Frontal cortex (tissue), 4 donors: ENCODE data around the gene ZNF283. TPM values are rescaled to one million over a fixed set of nuclear protein-coding genes. Genes with fewer than 3 reads are reported as not detected.
"Not testable (repeated sequence)": the region's sequence is repeated elsewhere in the genome, so short reads cannot be mapped to it uniquely, and the experiment has no call there.

ENCODE experiments used
- DNase-seq, 2 donors: peaks; one replicate each; pipeline ENCODE4 v3.0.0; 2012; ENCODE audit warnings: low spot score in 2 of 2
- FAIRE-seq: peaks from 2 replicates; lab custom pipeline; 2012; peaks lifted over from hg19 to GRCh38; lab: Jason Lieb, UNC
- total RNA-seq: library from RNA; depleted of rRNA; stranded (reverse); fragments of >200 nt; gene quantifications from one replicate; pipeline ENCODE4 v1.2.3, GENCODE V29; 2014
- donor health status: control.
- donor health status: control.
- donor health status: control.

Gene ZNF283
- total RNA-seq, 1 donor from 2014 or later: 33.4 TPM

DNA sequence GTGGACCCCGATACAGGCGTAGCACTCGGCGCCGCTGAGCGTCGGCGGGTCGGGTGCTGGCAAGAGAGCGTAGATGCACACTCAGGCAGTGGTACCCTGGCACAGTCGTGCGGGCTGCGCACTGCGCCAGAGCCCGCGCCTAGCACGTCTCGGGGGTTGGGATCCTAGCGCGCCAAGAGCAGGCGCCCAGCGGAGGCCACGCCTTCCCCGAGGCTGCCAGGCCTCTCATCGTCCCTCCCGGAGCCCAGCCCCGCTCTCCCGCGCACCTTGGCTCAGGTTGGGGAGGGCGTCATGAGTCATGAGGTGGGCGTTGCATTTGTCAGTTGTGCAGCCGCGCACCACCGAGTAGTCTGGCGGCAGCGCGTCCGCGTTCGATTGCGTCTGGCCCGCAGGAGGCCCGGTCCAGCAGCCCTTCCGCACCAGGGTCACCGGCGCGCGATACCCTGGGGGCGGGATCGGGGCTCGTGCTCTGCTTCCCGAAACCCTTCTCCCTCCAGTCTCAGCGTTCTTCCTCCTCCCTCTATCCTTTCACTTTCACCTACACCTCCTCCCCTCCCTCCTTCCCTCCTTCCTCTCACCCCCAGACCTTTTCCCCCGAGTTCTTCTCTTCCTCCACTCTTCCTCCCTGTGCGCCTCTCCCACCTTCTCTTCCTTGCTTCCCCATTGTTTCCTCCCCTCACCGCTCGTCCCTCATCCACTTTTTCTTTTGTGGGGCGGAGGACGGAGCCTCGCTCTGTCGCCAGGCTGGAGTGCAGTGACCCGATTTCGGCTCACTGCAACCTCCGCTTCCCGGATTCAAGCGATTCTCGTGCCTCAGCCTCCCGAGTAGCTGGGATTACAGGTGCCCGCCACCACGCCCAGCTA is 28.3 kb upstream of the ZNF283 start:
- FAIRE-seq (no peak), DNase-seq (peak in 1 of 2 donors; percentile 58)

DNA sequence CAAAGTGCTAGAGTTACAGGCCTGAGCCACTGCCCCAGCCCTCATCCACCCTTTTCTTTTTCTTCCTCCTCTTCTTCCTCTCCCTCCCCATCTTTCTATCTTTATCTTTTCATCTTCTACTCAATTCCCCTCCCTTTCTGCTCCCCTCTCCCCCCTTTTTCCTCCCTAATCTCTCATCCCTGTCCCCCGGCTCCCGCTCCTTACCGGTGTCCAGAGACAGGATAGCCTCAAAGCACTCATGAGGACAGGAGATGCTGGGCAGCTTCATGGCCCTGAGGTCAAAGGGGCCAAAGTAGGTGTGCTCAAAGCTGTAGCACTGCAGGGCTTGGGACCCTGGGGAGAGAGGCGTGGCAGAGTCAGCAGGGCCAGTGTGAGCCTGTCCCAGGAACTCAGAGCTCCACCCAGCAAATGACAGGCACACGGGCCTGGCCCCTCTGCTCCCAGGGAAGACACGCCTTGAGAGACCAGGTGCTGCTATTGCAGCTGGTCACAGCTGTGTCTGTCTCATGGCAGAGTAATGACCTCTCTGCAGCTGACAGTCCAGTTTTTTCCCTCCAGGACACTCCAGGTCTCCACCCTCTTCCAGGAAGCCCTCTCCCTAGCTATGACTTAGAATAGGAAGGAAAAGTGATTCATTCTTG is 27.5 kb upstream of the ZNF283 start:
- no peak for FAIRE-seq
- DNase-seq: no peak

DNA sequence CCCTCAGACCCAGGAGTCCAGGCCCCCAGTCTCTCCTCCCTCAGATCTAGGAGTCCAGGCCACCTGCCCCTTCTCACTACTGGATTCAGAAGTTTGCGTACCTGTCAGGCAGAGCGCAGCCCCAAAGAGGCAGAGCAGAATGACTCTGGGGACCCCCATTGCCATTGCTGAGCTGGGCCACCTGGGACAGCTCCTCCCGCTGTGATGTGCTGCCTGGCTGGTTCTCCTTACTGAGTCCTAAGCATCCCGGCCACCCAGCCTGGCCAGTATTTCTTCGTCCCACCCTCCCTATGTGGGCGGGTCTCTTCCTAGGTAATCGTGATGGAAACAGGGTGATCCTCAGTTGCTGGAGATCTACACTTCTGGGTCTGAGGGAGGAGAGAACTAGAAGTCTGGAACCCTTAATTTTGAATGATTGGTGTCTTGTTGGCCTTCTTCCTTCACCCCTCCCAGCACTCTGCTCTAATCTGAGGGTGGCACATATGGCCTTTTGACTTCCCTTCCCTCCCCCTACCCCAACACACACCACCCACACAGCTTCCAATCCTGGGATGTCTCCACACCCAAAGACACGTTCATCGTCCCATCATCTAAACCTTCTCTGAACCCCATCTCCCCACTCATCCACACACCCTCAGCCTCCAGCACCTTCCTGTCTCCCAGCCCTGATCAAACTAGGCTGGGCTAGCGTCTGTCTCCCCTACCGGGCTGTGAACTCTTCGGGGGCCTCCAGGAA is 24.7 kb upstream of the ZNF283 start, which contains the start of gene LYPD5:
LYPD5 (minus strand) TSS at position 232 of the 736 bp plus-strand sequence; CDS start at position 165, 67 bp downstream.
- FAIRE-seq: no peak

DNA sequence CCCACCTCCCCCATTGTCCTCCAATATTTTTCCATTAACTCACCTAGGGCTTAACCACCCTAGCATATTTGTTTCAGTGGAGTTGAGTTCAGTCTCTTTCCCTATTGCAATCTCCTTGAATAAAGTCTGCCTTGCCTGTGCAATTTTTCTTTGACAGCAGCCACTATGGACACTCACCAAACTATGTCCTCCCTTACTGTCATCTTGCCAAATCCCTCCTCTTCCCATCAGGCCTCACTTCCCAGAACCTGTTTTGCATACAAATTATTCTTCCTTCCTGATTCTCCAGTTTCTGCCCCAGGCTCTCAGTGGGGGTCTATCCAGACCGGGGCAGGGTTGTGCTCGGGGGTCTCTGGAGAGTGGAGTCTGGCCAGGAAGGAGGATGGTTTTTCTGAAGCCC is 22.7 kb upstream of the ZNF283 start:
- DNase-seq (no peak), FAIRE-seq (no peak)

More for the DNA sequence above, 24.7 kb upstream of the ZNF283 start, which contains the start of gene LYPD5:
- no peak for DNase-seq

DNA sequence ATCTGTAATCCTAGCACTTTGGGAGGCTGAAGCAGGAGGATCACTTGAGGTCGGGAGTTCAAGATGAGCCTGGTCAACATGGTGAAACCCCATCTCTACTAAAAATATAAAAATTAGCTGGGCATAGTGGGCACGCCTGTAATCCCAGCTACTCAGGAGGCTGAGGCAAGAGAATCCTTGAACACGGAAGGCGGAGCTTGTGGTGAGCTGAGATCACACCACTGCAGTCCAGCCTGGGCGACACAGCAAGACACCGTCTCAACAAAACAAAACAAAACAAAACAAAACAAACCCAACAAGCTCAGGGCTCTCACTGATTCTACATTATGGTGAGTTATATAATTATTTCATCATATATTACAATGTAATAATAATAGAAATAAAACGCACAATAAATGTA is 20.7 kb upstream of the ZNF283 start:
- not testable (repeated sequence) for DNase-seq, FAIRE-seq

DNA sequence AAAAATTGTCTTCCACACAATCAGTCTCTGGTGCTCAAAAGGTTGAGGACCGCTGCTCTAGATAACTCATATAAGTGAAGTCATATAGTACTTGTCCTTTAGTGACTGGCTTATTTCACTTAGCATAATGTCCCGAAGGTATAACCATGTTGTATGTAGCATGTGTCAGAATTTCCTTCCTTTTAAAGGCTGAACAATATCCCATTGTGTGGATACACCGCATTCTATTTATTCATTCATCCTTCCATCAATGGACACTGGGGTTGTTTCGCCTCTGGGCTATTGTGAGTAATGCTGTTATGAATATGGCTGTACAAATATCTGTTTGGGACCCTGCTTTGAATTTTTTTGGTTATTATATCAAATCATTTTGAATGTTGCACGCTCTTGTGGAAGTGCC is 20.3 kb upstream of the ZNF283 start:
- DNase-seq (no peak), FAIRE-seq (no peak)

DNA sequence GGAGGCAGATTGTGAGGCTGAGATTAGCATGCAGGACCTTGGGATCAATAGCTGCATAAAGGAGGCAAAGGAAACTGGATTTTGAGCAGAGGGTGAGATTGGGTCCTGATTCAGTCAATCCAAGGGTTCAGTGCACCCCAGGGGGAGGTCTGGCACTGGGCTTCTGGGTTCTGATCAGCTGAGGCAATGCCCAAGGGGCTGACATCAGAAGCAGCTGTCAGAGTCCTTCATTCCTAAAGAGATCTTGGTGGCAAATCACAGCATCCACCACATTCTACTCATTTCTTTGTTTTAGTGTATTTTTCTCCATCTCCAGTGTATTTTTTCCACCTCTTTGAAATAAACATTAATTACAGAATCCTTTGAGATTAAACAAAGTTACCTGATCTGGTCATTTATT is 19.5 kb upstream of the ZNF283 start:
- DNase-seq (no peak), FAIRE-seq (no peak)

DNA sequence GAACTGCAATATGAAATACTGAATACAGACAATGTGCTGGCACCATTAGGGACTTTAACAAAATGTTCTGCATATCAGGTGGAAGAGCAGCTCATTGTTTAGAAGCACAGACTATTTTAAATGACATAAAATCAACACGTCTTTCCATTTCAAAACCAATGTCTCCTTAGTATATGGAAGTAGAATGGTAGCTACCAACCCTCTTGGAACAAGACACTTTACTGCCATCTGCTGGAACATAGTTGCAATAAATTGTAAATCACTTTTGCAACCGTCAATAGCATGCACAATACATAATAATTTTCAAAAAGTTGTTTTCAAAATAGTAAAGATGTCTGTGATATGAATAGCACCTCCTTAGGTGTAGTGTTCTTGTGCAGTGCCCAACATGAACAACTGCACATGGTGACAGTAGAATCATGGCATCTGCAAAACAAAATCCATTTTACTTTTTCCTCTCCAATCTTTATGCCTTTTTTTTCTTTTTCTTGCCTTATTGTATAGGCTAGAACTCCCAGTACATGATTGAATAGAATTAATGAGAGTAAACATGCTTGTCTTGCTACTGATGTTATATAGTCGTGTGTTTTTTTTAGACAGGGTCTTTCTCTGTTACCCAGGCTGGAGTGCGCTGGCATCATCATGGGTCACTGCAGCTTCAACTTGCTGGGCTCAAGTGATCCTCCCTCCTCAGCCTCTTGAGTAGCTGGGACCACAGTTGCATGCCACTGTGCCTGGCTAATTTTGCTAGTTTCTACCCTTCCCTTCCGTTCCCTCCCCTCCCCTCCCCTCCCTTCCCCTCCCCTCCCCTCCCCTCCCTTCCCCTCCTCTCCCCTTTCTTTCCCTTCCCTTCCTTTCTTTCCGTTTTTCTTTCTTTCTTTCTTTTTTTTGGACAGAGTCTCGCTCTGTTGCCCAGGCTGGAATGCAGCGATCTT is 17.1 kb upstream of the ZNF283 start:
- DNase-seq (no peak), FAIRE-seq (peak; percentile 86)

DNA sequence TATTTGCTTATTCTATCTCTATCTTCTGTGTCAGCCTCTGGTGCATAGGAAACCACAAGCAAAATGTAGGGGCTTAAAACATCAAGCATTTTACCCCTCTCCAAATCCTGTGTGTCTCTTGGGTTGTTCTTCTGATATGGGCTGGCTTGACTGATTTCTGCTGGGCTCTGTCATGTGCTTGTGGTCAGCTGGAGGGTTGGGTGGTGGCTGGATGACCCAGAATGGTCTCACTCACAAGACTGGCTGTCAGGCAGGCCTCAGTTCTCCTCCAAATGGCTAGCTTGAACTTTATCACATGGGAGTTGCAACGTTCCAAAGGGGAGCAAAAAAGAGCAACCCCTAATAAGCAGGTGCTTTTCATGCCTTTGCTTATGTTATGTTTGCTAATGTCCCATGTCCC is 15.3 kb upstream of the ZNF283 start:
- DNase-seq: no peak
- FAIRE-seq: no peak

DNA sequence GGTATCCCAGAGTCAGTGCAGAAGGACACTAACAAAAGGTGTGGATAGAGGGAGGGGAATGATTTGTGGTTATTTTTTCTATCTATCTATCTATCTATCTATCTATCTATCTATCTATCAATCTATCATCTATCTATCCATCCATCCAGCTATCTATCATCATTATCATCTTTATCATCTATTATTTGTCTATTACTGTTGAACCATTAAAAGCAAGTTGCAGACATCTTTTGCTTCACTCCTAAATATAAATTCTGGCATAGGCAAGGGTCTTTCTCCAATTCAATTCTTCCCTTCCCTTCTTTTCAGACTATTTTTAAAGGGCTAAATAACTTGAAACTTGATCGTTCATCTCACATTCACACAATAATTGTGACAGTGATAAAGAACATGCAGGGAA is 14.9 kb upstream of the ZNF283 start:
- FAIRE-seq: no peak
- no peak for DNase-seq

DNA sequence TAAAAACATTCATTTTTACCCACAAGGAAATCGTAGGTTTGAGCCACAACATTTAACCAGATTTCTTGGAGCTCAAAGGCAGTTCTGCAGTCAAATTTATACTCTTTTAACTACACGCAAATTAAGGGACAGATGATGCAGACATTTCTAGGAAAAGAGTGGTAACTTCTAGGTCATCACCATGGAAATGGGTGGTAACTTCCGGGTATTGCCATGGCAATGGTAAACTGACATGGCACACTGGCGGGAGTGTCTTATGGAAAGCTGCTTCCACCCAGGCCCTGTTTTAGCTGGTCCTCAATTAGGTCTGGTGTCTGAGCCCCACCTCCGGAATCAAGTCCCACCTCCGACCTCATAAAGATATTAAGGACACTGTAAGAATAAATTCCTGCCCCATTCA is 14.4 kb upstream of the ZNF283 start:
- FAIRE-seq (no peak), DNase-seq (no peak)

DNA sequence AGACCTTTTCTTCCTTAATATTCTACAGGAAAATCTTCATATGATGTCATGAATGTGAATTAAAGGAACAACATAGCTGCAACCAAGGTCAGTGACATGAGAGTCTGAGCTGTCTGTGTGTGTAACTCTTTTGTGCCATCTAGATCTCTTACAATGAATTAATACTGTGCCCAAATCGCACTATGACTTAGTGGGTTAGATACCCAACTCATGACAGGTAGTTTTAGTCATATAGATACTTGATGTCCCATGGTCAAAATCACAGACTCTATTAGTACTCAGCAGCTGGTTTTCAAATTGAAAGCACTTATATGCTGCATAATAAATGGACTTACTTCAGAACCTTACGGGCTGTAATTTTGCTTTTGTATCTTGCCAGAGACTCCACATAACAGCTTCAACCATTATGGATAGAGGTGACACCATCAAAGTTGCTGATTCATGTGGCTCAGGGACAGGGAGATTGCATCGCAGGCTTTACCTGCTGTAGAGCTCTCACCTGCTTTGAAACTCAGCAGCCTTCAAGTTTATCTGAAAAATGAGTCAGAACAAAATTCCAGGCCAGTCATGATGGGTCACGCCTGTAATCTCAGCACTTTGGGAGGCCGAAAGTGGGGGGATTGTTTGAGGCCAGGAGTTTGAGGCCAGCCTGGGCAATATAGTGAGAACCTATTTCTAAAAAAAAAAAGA is 12.3 kb upstream of the ZNF283 start:
- DNase-seq (no peak), FAIRE-seq (no peak)

DNA sequence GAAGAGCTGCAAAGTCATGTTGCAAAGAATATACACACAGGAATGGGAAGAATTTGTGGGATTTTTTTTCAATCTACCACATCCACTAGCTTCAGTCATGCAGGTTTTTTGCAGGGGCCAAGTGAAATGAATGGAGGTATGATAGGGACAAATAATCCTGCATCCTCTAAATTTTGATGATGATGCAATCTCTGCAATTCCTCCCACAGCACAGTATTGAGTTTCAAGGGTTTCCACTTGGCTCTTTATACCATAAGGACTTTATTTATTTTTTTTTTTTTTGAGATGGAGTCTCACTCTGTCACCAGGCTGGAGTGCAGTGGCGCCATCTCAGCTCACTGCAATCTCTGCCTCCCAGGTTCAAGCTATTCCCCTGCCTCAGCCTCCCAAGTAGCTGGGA is 9.7 kb upstream of the ZNF283 start:
- DNase-seq, FAIRE-seq: not testable (repeated sequence)

DNA sequence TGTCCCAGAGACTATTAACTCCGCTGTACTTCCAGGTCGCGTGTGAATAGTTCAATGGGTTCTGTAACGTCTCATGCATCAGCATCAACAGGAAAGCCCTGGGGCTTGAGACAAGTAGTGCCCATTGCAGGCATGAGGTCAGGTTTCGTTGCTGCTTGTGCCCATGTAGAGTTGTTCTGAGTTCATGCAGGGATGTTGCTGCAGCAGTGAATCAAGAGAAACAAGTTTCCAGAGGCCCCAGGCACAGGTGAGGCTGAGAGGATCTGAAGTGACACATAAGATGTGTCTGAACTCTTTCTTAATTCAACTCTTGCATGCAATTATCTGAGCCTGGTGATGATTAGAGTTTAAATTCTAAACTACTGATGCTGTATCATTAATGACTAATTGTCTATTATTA is 8.6 kb upstream of the ZNF283 start:
- FAIRE-seq (no peak), DNase-seq (no peak)

DNA sequence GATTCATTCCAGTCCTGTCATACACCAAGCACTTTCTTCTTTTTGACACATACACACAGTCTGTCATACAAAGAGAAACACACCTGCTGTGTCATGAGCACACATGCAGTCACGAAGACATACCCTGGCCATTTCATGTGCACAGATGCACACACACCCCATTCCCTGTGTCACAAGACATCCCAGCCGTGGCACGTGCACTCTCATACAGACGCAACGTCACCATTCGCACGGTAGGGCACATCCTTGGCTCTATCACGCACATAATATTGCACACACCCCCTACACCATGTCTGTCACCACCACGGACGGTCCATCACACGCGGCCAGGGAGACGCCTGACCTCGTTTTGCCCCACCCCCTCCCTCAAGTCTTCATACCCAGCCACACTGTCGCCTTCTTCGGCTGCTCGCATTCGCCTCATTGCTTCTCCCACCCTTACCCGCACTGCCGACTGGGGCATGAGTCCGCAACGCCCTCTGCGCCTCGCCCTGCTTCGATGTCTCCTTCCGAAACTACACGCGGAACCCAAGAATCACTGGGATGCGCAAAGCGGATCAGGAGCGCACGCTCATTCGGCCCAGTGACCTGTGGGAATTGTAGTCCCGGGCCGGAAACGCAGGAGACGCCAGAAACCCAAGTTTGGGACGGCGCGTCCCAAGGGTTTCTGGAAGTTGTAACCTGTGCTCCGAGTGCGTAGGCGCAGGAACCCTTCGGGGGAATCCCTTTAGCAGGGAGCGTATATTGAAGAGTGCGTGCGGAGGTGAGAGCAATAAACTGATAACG is 6.8 kb upstream of the ZNF283 start:
- DNase-seq: peak; percentile 28 to 56
- no peak for FAIRE-seq

DNA sequence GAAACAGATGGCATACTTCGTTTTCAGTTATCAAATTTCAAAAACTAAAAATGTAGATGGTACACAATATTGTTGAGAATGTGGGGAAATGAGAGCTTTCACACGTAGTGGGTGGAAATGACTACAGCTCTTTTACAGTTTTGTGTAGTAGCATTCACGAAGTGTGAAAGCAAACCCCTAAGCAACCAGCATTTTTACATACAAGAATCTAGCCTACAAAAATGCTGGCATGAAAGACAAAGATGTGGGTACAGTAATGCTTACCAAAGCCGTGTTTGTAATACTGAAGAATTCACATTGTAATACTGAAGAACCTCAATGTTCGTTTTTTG is 6.3 kb upstream of the ZNF283 start:
- FAIRE-seq (no peak), DNase-seq (no peak)

DNA sequence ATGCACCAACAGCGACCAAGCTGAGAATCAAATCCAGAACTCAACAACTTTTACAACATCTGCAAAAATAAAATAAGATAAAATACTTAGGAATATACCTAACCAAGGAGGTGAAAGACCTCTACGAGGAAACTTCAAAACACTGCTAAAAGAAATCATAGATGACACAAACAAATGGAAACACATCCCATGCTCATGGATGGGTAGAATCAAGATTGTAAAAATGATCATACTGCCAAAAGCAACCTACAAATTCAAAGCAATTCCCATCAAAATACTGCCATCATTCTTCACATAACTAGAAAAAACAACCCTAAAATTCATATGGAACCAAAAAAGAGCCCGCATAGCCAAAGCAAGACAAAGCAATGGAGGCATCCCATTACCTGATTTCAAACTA is 3.3 kb upstream of the ZNF283 start:
- DNase-seq, FAIRE-seq: not testable (repeated sequence)

DNA sequence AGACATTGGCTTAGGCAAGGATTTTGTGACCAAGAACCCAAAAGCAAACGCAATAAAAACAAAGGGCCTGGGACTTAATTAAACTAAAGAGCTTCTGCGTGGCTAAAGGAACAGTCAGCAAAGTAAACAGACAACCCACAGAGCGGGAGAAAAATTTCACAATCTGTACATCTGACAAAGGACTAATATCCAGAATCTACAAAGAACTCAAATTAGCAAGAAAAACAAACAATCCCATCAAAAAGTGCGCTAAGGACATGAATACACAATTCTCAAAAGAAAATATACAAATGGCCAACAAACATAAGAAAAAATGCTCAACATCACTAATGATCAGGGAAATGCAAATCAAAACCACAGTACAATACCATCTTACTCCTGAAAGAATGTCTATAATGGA is 2.5 kb upstream of the ZNF283 start:
- DNase-seq, FAIRE-seq: not testable (repeated sequence)
